GM21381 (cell line): ENCODE results near the gene PMM1.

Experiments used
- ATAC-seq: cut with Tn5 transposase; IDR thresholded peaks from one replicate; pipeline ENCODE4 v1.9.1; 2021; ENCODE audit warnings: mild to moderate bottlenecking, moderate library complexity; ENCODE audit not compliant: unreplicated experiment

Gene PMM1

DNA sequence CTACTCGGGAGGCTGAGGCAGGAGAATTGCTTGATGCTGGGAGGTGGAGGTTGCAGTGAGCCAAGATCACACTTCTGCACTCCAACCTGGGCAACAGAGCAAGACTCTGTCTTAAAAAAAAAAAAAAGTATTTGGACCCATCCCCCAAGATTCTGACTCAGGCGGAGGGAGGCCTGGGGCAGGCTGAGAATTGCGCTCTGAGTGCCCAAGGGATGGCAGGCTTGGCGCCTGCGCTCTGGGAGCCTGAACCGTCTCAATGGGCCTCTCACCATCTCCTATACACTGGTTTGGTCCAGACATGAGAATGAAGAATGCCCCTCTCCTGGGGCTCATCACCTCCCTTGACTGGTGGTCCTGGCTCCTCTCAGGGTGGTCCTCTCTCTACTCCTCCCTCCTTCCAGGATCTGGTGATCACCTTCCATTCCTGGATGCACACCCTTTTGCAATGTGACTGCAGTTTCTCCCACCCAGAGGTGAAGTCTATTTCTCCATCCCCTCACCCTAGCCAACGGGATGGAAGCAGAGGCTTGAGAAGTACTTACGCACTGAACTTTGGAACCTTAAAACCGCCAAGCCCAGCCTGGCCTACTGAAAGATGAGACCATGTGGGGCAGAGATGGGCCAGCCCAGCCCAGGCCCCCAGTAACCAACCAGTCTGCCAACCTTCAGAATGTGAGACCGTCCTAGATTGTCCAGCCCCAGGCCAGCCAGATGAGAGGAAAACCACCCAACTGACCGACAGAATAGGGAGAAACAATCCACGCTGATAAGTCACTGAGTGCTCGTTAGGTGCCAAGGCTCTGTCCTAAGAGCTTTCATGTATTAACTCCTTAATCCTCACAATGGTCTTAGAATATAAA lies 50.3 kb downstream of the PMM1 start:
- no peak for ATAC-seq

DNA sequence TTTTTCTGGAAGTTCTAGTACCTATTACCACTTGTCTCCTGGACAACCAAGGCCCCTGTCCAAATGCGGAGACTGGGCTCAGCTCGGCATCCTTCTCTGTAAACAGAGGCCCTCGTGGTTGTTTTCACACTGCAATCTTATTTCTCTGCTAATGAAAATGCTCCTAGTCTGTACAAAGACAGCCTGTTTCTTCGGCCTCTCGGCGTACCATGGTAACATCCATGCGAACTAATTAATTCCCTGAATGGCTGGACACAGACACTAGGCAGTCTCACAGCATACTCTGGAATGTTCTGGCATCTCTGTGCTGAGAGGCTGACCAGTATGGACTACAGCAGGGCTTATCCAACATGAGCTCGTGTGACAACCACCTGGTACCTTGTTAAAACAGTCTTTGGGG lies 51.1 kb downstream of the PMM1 start:
- ATAC-seq = no peak

DNA sequence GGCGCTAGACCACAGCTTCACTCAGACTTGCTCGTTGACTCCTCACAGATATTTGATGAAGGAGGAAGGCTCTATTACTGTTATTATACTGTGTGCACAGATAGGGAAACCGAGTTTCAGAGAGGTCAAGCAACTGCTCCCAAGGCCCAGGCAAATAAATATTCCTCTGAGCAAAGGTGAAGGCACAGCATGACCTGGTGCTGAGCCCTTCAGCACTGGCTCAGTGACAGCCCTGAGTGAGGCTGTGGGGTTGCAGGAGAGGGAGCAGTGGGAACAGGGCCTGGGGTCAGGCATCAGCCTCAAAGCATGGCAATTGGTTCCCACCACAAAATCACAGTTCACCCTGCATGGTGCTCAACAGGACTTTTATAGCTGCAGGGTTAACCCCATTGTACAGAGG lies 52.4 kb downstream of the PMM1 start:
- ATAC-seq = no peak

DNA sequence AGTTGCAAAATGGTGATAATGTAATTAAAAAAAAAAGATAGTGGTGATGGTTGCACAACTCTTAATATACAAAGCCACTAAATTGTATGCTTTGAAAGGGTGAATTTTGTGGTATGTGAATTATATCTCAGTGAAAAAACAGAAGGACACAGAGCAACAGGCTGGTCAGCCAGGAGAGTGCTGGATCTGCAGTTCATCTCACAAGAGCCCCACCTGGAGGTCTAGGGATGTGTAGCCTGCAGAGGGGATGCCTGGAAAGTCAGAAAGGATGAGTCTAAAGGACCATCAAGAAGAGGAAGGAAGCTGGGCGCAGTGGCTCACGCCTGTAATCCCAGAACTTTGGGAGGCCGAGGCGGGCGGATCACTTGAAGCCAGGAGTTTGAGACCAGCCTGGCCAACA lies 54.4 kb downstream of the PMM1 start:
- ATAC-seq = no peak

DNA sequence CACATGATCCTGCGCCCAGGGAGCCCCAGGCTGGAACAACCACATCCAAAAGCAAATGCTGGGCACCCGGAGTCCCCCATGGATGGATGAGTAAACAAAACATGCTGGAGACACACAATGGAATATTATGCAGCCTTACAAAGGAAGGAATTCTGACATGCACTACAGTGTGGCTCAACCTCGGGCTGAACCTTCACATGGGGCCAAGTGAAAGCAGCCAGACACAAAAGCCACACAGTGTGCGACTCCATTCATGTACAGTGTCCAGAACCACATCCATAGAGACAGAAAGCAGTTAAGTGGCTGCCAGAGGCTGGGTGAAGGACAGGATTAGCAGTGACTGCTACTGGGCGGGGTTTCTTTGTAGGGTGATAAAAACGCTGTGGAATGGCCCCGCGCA lies 55.4 kb downstream of the PMM1 start:
- ATAC-seq = no peak

DNA sequence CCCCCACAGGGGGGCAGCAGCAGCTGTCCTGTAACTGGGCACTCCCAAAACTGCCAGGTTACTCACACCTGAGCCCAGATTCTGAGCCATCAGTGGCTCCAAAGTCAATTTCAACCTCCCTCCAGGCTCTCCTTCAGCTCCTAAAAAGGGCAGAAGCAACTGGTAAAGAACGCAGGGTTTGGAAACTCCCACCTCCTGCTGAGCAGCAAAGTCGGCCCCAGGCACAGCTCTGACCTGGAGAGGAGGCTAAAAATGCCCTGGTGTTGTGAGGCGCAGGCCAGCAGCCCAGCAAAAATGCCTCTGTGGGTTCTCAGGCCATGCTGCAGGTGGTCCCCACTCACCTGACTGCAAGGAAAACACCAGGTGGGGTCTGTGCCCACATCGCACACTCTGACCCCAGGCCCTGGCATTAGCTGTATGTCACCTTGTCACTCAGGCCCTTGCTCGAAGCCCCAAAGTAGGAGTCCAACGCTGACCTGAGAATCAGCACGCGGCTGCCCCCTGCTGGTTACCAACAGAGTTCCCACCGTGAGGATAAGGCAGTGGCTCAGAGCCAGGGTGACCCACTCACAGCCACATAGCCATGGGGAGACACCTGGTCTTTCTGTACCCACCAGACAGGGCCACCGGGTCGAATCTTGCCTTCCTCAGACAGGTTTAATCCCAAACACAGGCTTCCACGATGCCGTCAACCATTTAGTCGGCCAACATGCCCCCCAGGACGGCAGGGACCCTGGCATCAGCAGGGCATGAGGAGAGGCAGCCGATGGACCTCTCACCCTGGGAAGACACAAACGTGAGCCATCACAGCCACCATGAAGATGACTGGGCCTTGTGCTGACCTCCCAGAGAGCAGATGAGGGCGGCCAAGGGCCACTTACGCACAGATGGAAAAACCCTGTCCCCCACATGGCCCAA lies 56.5 kb downstream of the PMM1 start:
- ATAC-seq = no peak

DNA sequence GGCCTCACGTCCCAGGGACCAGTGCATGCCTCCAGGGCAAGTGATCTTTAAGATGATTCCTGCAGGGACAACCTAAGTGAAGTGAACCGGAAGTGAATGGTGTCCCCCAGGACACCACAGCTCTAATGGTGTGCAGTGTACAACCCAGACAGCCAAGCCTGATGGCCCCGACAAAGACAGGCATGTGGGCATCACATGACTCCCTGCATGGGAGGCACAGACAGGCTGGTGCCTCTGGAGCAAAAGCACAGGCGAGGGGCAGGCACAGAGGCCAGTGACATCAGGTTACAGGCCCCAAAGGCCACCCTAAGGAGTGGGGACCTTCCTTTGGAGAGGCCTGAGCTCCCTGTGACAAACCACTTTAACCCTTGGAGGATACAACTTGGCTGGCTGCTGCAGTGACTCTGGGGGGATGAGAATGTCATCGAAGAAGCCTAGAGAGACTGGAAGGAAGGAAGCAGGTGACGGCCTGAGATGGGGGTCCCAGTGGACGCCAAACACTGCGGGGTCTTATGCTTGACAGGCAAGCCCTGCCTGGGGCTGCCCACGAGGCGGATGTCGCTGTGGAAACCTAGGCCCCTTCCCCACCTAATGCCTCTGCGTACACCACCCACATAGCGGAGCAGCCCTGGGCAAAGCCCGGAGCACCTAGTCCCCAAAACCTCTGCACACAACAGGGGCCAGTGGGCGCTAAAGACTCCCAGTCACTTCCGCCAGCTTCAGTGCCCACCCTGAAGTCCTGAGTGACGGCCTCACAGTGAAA lies 57.7 kb downstream of the PMM1 start:
- ATAC-seq = no peak

DNA sequence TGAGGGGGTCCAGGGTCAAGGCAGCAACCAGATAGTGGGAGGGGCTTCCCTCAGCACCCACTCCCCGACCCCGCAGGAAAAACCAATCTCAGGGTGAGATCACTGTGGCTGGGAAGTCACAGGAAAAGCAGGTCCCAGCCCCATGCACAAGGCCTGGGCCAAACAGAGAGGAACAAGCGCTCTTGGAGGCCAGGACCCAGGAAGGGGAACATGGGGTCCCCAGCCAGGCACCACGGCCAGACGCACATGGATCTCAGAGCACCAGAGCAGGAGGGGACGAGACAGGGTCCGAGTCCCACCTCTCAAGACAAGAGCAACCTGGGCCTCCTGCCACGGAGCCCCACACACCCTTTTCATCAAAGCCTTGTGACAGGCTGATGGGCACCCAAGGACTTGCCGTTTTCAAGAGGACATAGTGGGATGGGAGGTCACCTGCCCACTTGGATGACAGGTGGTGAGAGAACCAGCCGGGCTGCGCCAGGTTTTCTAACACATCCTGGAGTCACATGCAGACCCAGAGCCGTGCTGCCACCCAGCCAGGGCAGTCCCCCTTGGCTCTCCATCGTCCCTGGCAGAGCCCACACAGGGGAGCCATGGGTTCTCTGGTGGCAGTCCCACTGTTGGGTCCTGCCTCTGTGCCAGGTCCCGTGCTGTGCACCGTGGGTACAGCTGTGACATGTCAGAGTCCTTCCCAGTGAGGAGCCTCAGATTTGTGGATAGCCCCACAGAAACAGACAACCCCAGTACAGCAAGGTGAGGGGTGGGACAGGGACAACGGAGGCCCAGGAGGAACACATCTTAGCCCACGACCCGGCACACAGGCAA lies 58.5 kb downstream of the PMM1 start:
- no peak for ATAC-seq

DNA sequence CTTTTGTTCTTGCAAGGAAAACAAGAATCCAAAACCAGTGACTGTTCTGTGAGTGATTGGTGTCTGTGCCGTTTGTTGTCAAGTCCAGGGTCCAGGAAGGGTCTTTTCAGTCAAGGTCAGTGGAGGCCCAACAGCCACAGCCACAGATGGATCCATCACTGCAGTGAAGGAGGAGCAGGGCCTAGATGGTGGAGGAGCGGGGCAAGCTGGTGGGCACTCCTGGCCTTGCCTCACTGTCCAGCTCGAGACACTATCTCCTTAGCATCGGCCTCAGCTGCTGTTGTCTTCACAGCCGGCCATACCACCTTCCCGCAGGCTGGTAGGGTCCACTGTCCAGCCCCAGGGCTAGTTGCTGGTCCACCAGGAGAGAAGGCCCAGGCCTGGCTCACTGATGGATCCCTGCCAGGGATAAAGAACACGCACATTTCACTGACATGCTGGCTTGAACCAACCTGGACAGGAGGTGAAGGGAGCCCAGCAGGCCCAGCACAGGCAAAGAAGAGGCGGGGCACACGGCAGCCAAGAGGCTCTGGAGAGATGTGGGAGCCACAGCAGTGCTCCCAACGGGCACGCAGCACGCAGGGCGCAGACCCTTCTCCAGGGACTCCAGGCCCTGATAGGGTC lies 60.6 kb downstream of the PMM1 start:
- no peak for ATAC-seq

DNA sequence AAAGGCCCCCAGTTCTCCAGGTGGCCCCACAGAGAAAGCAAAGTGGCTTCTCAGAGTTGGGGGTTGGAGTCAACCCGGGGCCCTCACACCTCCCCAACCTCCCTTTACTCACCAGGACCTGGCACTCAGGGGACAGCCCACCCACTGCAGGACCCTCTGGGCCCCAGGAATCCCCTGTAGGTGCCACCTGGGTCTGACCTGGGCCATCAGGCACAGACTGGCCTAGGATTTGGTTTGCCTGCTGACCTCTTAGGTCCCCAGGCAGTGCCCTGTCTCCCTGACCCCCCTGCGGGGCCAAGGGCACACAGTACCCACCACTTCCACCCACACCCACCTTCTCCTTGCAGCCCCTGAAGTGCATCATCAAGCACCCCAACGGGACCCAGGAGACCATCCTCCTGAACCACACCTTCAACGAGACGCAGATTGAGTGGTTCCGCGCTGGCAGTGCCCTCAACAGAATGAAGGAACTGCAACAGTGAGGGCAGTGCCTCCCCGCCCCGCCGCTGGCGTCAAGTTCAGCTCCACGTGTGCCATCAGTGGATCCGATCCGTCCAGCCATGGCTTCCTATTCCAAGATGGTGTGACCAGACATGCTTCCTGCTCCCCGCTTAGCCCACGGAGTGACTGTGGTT lies 61.4 kb downstream of the PMM1 start:
- no peak for ATAC-seq
